Fibroblast of lung (primary cell): Measurements from ENCODE around the gene XPR1. TPM values are rescaled to one million over a fixed set of nuclear protein-coding genes. Genes with fewer than 3 reads are reported as not detected.
"Not testable (repeated sequence)": the region's sequence is repeated elsewhere in the genome, so short reads cannot be mapped to it uniquely, and the experiment has no call there.

Source experiments
- DNase-seq, 2 donors: peaks; one replicate each; pipeline versions ENCODE4 v3.0.0 to v3.0.0-alpha.2; 2010; ENCODE audit warnings: low read depth in 2 of 2
- H2AFZ ChIP-seq: 2 replicates; pipeline ENCODE4 v1.5.1; 2012; ENCODE audit warnings: low read length, control low read depth, inconsistent platforms
- H3K27ac ChIP-seq: 2 replicates; pipeline ENCODE4 v1.5.1; 2011; ENCODE audit warnings: low read length, control low read depth; ENCODE audit not compliant: insufficient read depth
- H3K27me3 ChIP-seq: 2 replicates; pipeline ENCODE4 v1.5.1; 2011; ENCODE audit warnings: mild to moderate bottlenecking, low read length; ENCODE audit not compliant: control insufficient read depth, insufficient read depth
- H3K36me3 ChIP-seq: 2 replicates; pipeline ENCODE4 v1.5.1; 2011; ENCODE audit warnings: low read length; ENCODE audit not compliant: control insufficient read depth, insufficient read depth
- H3K4me1 ChIP-seq: 2 replicates; pipeline ENCODE4 v1.5.1; 2011; ENCODE audit warnings: low read length; ENCODE audit not compliant: control insufficient read depth, insufficient read depth; ENCODE audit errors: extremely low read depth
- H3K4me2 ChIP-seq: 2 replicates; pipeline ENCODE4 v1.5.1; 2011; ENCODE audit warnings: low read length, control low read depth; ENCODE audit not compliant: insufficient read depth; ENCODE audit errors: extremely low read depth
- H3K4me3 ChIP-seq, 4 experiments: fragments of 200-600 bp in 1 of 4; sonication (generic) in 1 of 4; replicated peaks in 1 of 4; 2 replicates each; pipeline ENCODE4 v1.5.1; 2011 to 2016; ENCODE audit warnings: low read length in 4 of 4, low read depth in 3 of 4, mild to moderate bottlenecking in 3 of 4, control low read depth in 2 of 4, inconsistent platforms in 1 of 4, mixed read lengths in 1 of 4; ENCODE audit not compliant: insufficient read depth in 1 of 4; ENCODE audit errors: control extremely low read depth in 1 of 4
- H3K79me2 ChIP-seq: 2 replicates; pipeline ENCODE4 v1.5.1; 2012; ENCODE audit warnings: mild to moderate bottlenecking, low read length, inconsistent platforms; ENCODE audit not compliant: control insufficient read depth, insufficient read depth
- H3K9ac ChIP-seq: 2 replicates; pipeline ENCODE4 v1.5.1; 2011; ENCODE audit warnings: mild to moderate bottlenecking, low read length, control low read depth; ENCODE audit not compliant: insufficient read depth
- H3K9me3 ChIP-seq: 2 replicates; pipeline ENCODE4 v1.5.1; 2012; ENCODE audit warnings: low read depth, low read length; ENCODE audit not compliant: control insufficient read depth, insufficient read depth
- H4K20me1 ChIP-seq: 2 replicates; pipeline ENCODE4 v1.5.1; 2011; ENCODE audit warnings: low read length; ENCODE audit not compliant: control insufficient read depth, insufficient read depth; ENCODE audit errors: extremely low read depth
- CTCF ChIP-seq, 2 donors: IDR thresholded peaks in 1 of 2; conservative IDR thresholded peaks in 1 of 2; 1 replicate in 1 of 2; 2 replicates in 1 of 2; pipeline ENCODE4 v1.5.1; 2011 to 2012; ENCODE audit warnings: low read length in 2 of 2, control low read depth in 1 of 2, inconsistent platforms in 1 of 2, low read depth in 1 of 2, mild to moderate bottlenecking in 1 of 2
- EZH2 ChIP-seq: IDR thresholded peaks from 2 replicates; pipeline ENCODE4 v1.5.1; 2012; ENCODE audit warnings: low read length, control low read depth, mild to moderate bottlenecking; ENCODE audit errors: missing control alignments
- polyA plus RNA-seq, 2 donors: library from polyadenylated mRNA; depleted of rRNA in 1 of 2; stranded (reverse) in 1 of 2; unstranded in 1 of 2; fragments of >200 nt; gene quantifications; 2 replicates each; pipeline ENCODE4 v1.2.1, GENCODE V29; 2011 to 2012; ENCODE audit warnings: missing spikeins in 1 of 2
- total RNA-seq: library from RNA; depleted of rRNA; stranded (reverse); fragments of >200 nt; gene quantifications from 2 replicates; pipeline ENCODE4 v1.2.1, GENCODE V29; 2014

The XPR1 gene
- total and polyA plus RNA-seq, 2 donors (not counting 1 experiment from before 2014, with no cell fraction given), result 18.4 to 31.5 TPM

GRCh38 chr1:180786624-180787023 is 154.8 kb downstream of the XPR1 start:
- H3K9me3 ChIP-seq, result no peaks in the 10 kb centered on the region
- H3K4me3 ChIP-seq, result no peak overlapping the region
- H3K27me3 ChIP-seq, result no peaks in the 10 kb centered on the region
- TF ChIP-seq EZH2 (no peak), CTCF (conservative IDR thresholded peaks at IDR 0.05 in 1 of 2, IDR thresholded peaks at IDR 0.05 in 1 of 2; ENCODE audit: low read depth in 1 of 2, low read length in 2 of 2) (no peak)
- no peak overlapping the region for H3K9ac ChIP-seq
- peaks cover 2% of the 10 kb centered on the region for H3K4me1 ChIP-seq
- no peaks in the 10 kb centered on the region for H4K20me1 ChIP-seq
- H3K36me3 ChIP-seq, result no peaks in the 10 kb centered on the region
- no peaks in the 10 kb centered on the region for H3K79me2 ChIP-seq
- no peak overlapping the region for H2AFZ ChIP-seq
- DNase-seq, result no peak
- no peak overlapping the region for H3K27ac ChIP-seq
- H3K4me2 ChIP-seq, result no peak overlapping the region

DNA sequence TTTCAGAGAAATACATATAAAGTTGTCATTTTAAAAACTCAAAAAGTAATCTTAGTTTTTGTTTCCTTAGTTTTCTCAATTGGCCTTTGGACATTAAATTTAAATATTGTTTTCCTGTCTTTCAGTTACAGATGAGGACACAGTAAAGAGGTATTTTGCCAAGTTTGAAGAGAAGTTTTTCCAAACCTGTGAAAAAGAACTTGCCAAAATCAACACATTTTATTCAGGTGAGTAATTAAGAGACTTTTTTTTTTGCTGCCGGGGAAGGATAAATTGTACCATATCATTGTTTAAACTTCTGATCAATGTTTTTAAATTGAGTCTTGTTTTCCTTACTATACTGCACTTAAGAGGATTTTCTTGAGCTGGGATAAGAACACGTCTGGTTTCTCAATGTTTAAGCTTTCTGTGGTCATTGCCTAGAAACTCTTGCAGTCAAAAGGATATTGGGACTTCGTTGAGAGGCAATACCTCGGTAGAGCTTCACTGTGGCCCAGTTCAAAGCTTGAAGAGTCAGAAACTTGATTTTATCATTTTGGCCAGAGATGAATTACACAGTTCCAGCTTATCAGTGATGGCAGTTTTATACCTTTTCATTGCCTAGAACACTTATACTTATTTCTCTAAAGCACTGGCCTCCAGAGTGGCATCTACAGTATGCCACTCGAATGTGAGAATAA is 155.9 kb downstream of the XPR1 start:
- peak in 1 of 2 donors; percentile 26 for DNase-seq
- H3K27me3 ChIP-seq, result no peaks in the 10 kb centered on the region
- no peaks in the 10 kb centered on the region for H3K36me3 ChIP-seq

GRCh38 chr1:180789460-180789859 is 157.6 kb downstream of the XPR1 start:
- H3K27ac ChIP-seq, result no peak overlapping the region

More for the DNA sequence above, 155.9 kb downstream of the XPR1 start:
- peaks cover 2% of the 10 kb centered on the region for H3K4me1 ChIP-seq
- no peaks in the 10 kb centered on the region for H3K9me3 ChIP-seq
- no peak overlapping the region for H3K4me3 ChIP-seq
- no peak overlapping the region for H2AFZ ChIP-seq
- H3K4me2 ChIP-seq, result no peak overlapping the region
- no peak for TF ChIP-seq EZH2
- no peak for TF ChIP-seq CTCF (conservative IDR thresholded peaks at IDR 0.05 in 1 of 2, IDR thresholded peaks at IDR 0.05 in 1 of 2; ENCODE audit: low read depth in 1 of 2, low read length in 2 of 2)
- no peak overlapping the region for H3K9ac ChIP-seq
- H3K79me2 ChIP-seq, result no peaks in the 10 kb centered on the region
- no peaks in the 10 kb centered on the region for H4K20me1 ChIP-seq
- no peak overlapping the region for H3K27ac ChIP-seq

GRCh38 chr1:180791152-180791551 is 159.3 kb downstream of the XPR1 start:
- not testable (repeated sequence) for H3K27ac ChIP-seq, H2AFZ ChIP-seq, H3K4me1 ChIP-seq, H4K20me1 ChIP-seq, H3K79me2 ChIP-seq, H3K36me3 ChIP-seq, H3K9ac ChIP-seq, H3K27me3 ChIP-seq, H3K4me3 ChIP-seq, H3K9me3 ChIP-seq, DNase-seq, H3K4me2 ChIP-seq

More at GRCh38 chr1:180789460-180789859, 157.6 kb downstream of the XPR1 start:
- TF ChIP-seq CTCF (conservative IDR thresholded peaks at IDR 0.05 in 1 of 2, IDR thresholded peaks at IDR 0.05 in 1 of 2; ENCODE audit: low read depth in 1 of 2, low read length in 2 of 2), result no peak
- no peak for TF ChIP-seq EZH2
- no peak overlapping the region for H3K4me2 ChIP-seq
- H3K9ac ChIP-seq, result no peak overlapping the region
- H3K4me1 ChIP-seq, result peaks cover 2% of the 10 kb centered on the region
- no peak overlapping the region for H3K4me3 ChIP-seq
- H2AFZ ChIP-seq, result no peak overlapping the region
- H4K20me1 ChIP-seq, result no peaks in the 10 kb centered on the region
- H3K79me2 ChIP-seq, result no peaks in the 10 kb centered on the region
- no peaks in the 10 kb centered on the region for H3K9me3 ChIP-seq
- no peaks in the 10 kb centered on the region for H3K36me3 ChIP-seq
- DNase-seq, result no peak
- H3K27me3 ChIP-seq, result no peaks in the 10 kb centered on the region
